Stimulated activated CD8-positive, alpha-beta memory T cell treated with anti-CD3 and anti-CD28 coated beads, Interleukin-7, amount 100 ng/mL, for 1 hour (primary cell): ENCODE data around the gene PSD.

Experiments used
- DNase-seq, 2 donors: peaks; one replicate each; pipeline ENCODE4 v3.0.0-alpha.2; 2020; ENCODE audit warnings: low read depth in 2 of 2

PSD gene

GRCh38 chr10:102404361-102405107, 14.1 kb downstream of the PSD start:
- no peak for DNase-seq

GRCh38 chr10:102403115-102403514, 15.5 kb downstream of the PSD start:
- DNase-seq: no peak

GRCh38 chr10:102402512-102402896, 16.1 kb downstream of the PSD start:
- DNase-seq: no peak

- no peak for DNase-seq
Observed at GRCh38 chr10:102401735-102402511, 16.7 kb downstream of the PSD start.

GRCh38 chr10:102401342-102401654, 17.3 kb downstream of the PSD start:
- no peak for DNase-seq

GRCh38 chr10:102400598-102401341, 17.8 kb downstream of the PSD start:
- no peak for DNase-seq

GRCh38 chr10:102400076-102400475, 18.5 kb downstream of the PSD start:
- DNase-seq: no peak

GRCh38 chr10:102399217-102400021, 19.2 kb downstream of the PSD start:
- DNase-seq: peak; percentile 70 to 75

GRCh38 chr10:102398172-102399020, 20.2 kb downstream of the PSD start:
- DNase-seq: no peak

GRCh38 chr10:102397222-102398171, 21.1 kb downstream of the PSD start:
- no peak for DNase-seq

GRCh38 chr10:102396730-102397151, 21.8 kb downstream of the PSD start:
- no peak for DNase-seq

GRCh38 chr10:102396317-102396650, 22.3 kb downstream of the PSD start:
- DNase-seq: no peak

GRCh38 chr10:102395400-102396316, 22.9 kb downstream of the PSD start, which contains the start of gene NFKB2:
Gene NFKB2, plus strand, starts transcription at chr10:102395705. Its CDS starts 255 bp downstream, at chr10:102395960.
- peak; percentile 87 to 90 for DNase-seq

- DNase-seq: peak in 1 of 2 donors; percentile 39
Observed at GRCh38 chr10:102394801-102395399, 23.7 kb downstream of the PSD start.

GRCh38 chr10:102394079-102394800, 24.3 kb downstream of the PSD start:
- peak; percentile 99 for DNase-seq

- DNase-seq: no peak
Observed at GRCh38 chr10:102393411-102394078, 25.0 kb downstream of the PSD start.

- DNase-seq: no peak
Observed at GRCh38 chr10:102392306-102392705, 26.3 kb downstream of the PSD start.
